Smooth muscle cell of the brain vasculature (primary cell): ENCODE results near the gene CBX5.
A peak's percentile ranks its signal among the peaks of the same experiment; 100 is the strongest.
"Not testable (repeated sequence)": the region's sequence is repeated elsewhere in the genome, so short reads cannot be mapped to it uniquely, and the experiment has no call there.

Source experiments
- DNase-seq: peaks from one replicate; pipeline ENCODE4 v3.0.0-alpha.2; 2012; ENCODE audit warnings: low read depth, low spot score

The CBX5 gene

GRCh38 chr12:54294152-54294952, 14.4 kb upstream of the CBX5 start:
- DNase-seq = no peak

GRCh38 chr12:54292931-54293241, 13.0 kb upstream of the CBX5 start:
- DNase-seq = no peak

- no peak for DNase-seq
These were observed 12.4 kb upstream of the CBX5 start for GRCh38 chr12:54292083-54292930.

- DNase-seq = no peak
These were observed 7.6 kb upstream of the CBX5 start for GRCh38 chr12:54287261-54288157.

- DNase-seq = no peak
These were observed 6.4 kb upstream of the CBX5 start for GRCh38 chr12:54286042-54287030.

- no peak for DNase-seq
These were observed 5.5 kb upstream of the CBX5 start for GRCh38 chr12:54285150-54286041.

- DNase-seq = not testable (repeated sequence)
These were observed 4.3 kb upstream of the CBX5 start for GRCh38 chr12:54284070-54284780.

- DNase-seq = no peak
These were observed 3.1 kb upstream of the CBX5 start for GRCh38 chr12:54282949-54283593.

- DNase-seq = not testable (repeated sequence)
These were observed 1.8 kb upstream of the CBX5 start for GRCh38 chr12:54281694-54282093.

- DNase-seq = not testable (repeated sequence)
These were observed 1.3 kb upstream of the CBX5 start for GRCh38 chr12:54281261-54281638.

GRCh38 chr12:54280468-54281260, 742 bp upstream of the CBX5 start, which contains the start of gene HNRNPA1:
HNRNPA1 (plus strand) TSS chr12:54280726; CDS start chr12:54280808, 82 bp downstream.
- peak; percentile 99 for DNase-seq

- no peak for DNase-seq
These were observed 693 bp downstream of the CBX5 start for GRCh38 chr12:54279227-54279631.

GRCh38 chr12:54277823-54278276, 2.1 kb downstream of the CBX5 start:
- DNase-seq = no peak

- DNase-seq = no peak
These were observed 3.6 kb downstream of the CBX5 start for GRCh38 chr12:54276368-54276767.

GRCh38 chr12:54273981-54274380, 5.9 kb downstream of the CBX5 start:
- DNase-seq = no peak

- DNase-seq = no peak
These were observed 7.7 kb downstream of the CBX5 start for GRCh38 chr12:54272214-54272613.

- no peak for DNase-seq
These were observed 9.6 kb downstream of the CBX5 start for GRCh38 chr12:54270345-54270744.
